Activated CD4-positive, alpha-beta T cell treated with anti-CD3 and anti-CD28 coated beads for 36 hours (primary cell): ENCODE data around the gene OTOP3. TPM values are rescaled to one million over a fixed set of nuclear protein-coding genes. Genes with fewer than 3 reads are reported as not detected.
A peak's percentile ranks its signal among the peaks of the same experiment; 100 is the strongest.

Source experiments
- ATAC-seq: fragments of 200-7000 bp; cut with Tn5 transposase; one replicate; pipeline ENCODE4 v1.10.0; 2021; ENCODE audit warnings: mild to moderate bottlenecking, moderate library complexity
- CTCF ChIA-PET: fragments of 350-600 bp; sonication (Branson Sonifier 250); formaldehyde crosslinking; loops from one replicate; lab custom pipeline; 2021; ENCODE audit warnings: antibody characterized with exemption; lab: Charles Lee
- POLR2A ChIA-PET: fragments of 350-600 bp; sonication (Branson Sonifier 250); formaldehyde crosslinking; loops from one replicate; lab custom pipeline; 2021; ENCODE audit warnings: antibody characterized with exemption, inconsistent platforms; lab: Charles Lee
- DNase-seq: peaks from one replicate; pipeline ENCODE4 v3.0.0-alpha.2; 2020
- H3K27ac Mint-ChIP-seq: one replicate; pipeline ENCODE4 v1.8.0; 2021; ENCODE audit warnings: mixed read lengths
- H3K27me3 Mint-ChIP-seq: one replicate; pipeline ENCODE4 v1.8.0; 2021; ENCODE audit warnings: mixed read lengths
- H3K36me3 Mint-ChIP-seq: one replicate; pipeline ENCODE4 v1.8.0; 2021; ENCODE audit warnings: low read depth, mixed read lengths
- H3K4me1 Mint-ChIP-seq: one replicate; pipeline ENCODE4 v1.8.0; 2021; ENCODE audit warnings: mixed read lengths
- H3K4me3 Mint-ChIP-seq: one replicate; pipeline ENCODE4 v1.8.0; 2021; ENCODE audit warnings: mild to moderate bottlenecking, moderate library complexity, mixed read lengths
- H3K9me3 Mint-ChIP-seq: one replicate; pipeline ENCODE4 v1.8.0; 2021; ENCODE audit warnings: low read depth, mixed read lengths
- intact Hi-C, 2 experiments: fragments of 100-400 bp; cut with DNase I in 1 of 2; cut with micrococcal nuclease in 1 of 2; formaldehyde crosslinking; loops; one replicate each; pipeline versions ENCODE4 v1.14.2 to v1.15.1; 2022 to 2024; cut with DNase I, micrococcal nuclease
- total RNA-seq, 2 experiments: library from RNA; stranded (reverse); gene quantifications; one replicate each; pipeline ENCODE4 v1.2.3, GENCODE V29; 2021

The OTOP3 gene
- total RNA-seq, 2 experiments from 2014 or later = not detected

GRCh38 chr17:74919440-74920305 lies 16.0 kb upstream of the OTOP3 start:
- Mint-ChIP-seq H3K36me3 (no peaks in the 10 kb centered on the region), H3K4me1 (peaks cover 7% of the 10 kb centered on the region), H3K27me3 (peaks cover 21% of the 10 kb centered on the region), H3K4me3 (no peak overlapping the region), H3K9me3 (no peaks in the 10 kb centered on the region), H3K27ac (no peak overlapping the region)
- ChIA-PET CTCF (interaction anchor here (0.6 to 2.5 kb wide), 6 partner anchors 11 to 1788 kb away, joined by 3 to 18 read pairs (median 5); partner anchors contain the start of gene MRPL58), POLR2A (no interaction called here)
- peak; percentile 38 for DNase-seq
- ATAC-seq = no peak
- intact Hi-C loops = no loop called here

DNA sequence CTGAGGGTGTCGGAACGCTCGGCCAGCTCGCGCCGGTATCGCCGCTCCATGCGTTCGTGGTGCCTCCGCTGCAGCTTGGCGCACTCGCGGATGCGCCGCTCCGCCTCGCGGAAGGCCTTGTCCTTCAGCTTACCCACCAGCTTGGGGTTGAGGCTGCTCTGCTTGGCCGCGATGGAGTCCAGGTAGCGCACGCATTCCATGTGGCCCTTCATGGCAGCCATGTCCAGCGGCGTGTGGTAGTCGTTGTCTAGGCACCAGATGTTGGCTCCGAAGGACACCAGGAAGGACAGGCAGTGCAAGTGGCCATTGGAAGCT lies 15.4 kb upstream of the OTOP3 start:
- peaks cover 7% of the 10 kb centered on the region for H3K4me1 Mint-ChIP-seq
- POLR2A ChIA-PET = no interaction called here
- H3K27ac Mint-ChIP-seq = no peak overlapping the region
- no peak for DNase-seq
- CTCF ChIA-PET = interaction anchor here (0.6 to 2.5 kb wide), 4 partner anchors 13 to 1788 kb away, joined by 3 to 18 read pairs (median 7); no protein-coding TSS in a partner anchor
- H3K36me3 Mint-ChIP-seq = no peaks in the 10 kb centered on the region
- ATAC-seq = no peak
- H3K4me3 Mint-ChIP-seq = no peak overlapping the region
- H3K9me3 Mint-ChIP-seq = no peaks in the 10 kb centered on the region
- H3K27me3 Mint-ChIP-seq = peaks cover 27% of the 10 kb centered on the region
- intact Hi-C loops = no loop called here

DNA sequence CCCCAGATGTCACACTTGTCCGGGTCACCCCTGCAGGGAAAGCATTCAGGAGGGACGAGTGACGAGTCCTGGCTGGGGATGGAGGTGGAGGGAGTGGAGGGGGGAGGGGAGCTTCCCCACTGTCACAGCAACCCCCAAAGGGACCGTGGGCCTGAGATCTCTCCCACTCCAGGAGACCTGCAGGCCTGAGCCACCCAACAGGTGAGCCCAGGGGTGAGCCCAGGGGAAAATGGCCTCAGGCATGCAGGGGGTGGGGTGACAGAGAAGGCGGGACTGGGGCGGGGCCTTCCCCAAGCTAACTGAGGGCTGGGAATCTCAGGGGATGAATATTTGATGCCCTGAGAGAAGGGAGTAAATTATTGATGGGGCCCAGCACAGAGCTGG lies 15.1 kb upstream of the OTOP3 start:
- POLR2A ChIA-PET = no interaction called here
- no peaks in the 10 kb centered on the region for H3K9me3 Mint-ChIP-seq
- H3K27ac Mint-ChIP-seq = no peak overlapping the region
- H3K36me3 Mint-ChIP-seq = no peaks in the 10 kb centered on the region
- DNase-seq (no peak), ATAC-seq (no peak)
- H3K4me3 Mint-ChIP-seq = no peak overlapping the region
- CTCF ChIA-PET = interaction anchor here (0.6 to 2.5 kb wide), 4 partner anchors 12 to 1789 kb away, joined by 3 to 18 read pairs (median 7); no protein-coding TSS in a partner anchor
- peaks cover 7% of the 10 kb centered on the region for H3K4me1 Mint-ChIP-seq
- H3K27me3 Mint-ChIP-seq = peaks cover 31% of the 10 kb centered on the region
- intact Hi-C loops = no loop called here

- ChIA-PET CTCF (interaction anchor here (1.1 to 2.2 kb wide), 2 partner anchors 12 to 36 kb away, joined by 3 to 11 read pairs; no protein-coding TSS in a partner anchor), POLR2A (no interaction called here)
- no peak for ATAC-seq
- Mint-ChIP-seq H3K27me3 (peaks cover 35% of the 10 kb centered on the region), H3K4me1 (peaks cover 7% of the 10 kb centered on the region), H3K36me3 (no peaks in the 10 kb centered on the region), H3K9me3 (no peaks in the 10 kb centered on the region), H3K27ac (no peak overlapping the region), H3K4me3 (no peak overlapping the region)
- no peak for DNase-seq
- intact Hi-C loops = no loop called here
Observed at GRCh38 chr17:74921026-74921681, 14.5 kb upstream of the OTOP3 start.

DNA sequence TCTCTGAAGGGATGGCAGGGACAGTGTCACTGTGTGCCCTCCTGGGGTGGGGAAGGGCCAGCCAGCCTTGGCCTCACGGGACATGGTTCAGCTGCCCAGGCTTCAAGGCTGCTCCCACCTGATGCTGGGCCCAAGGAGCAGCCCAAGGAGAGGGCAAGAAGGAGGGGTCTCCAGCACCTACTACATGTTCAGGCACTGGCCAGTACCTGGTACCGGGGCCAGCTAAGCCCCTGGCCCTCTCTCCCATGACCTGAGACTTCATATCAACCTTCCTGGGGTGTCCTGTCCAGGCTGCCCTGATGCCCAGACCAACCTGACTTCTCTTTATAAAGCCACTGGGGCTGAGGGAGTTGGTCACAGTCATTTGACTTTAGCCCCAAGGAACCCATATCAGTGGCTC lies 13.9 kb upstream of the OTOP3 start:
- H3K36me3 Mint-ChIP-seq = no peaks in the 10 kb centered on the region
- ChIA-PET CTCF (no interaction called here), POLR2A (no interaction called here)
- no peak overlapping the region for H3K27ac Mint-ChIP-seq
- no peaks in the 10 kb centered on the region for H3K9me3 Mint-ChIP-seq
- H3K27me3 Mint-ChIP-seq = peaks cover 34% of the 10 kb centered on the region
- no peak for ATAC-seq
- peaks cover 7% of the 10 kb centered on the region for H3K4me1 Mint-ChIP-seq
- no peak for DNase-seq
- H3K4me3 Mint-ChIP-seq = no peak overlapping the region
- intact Hi-C loops = no loop called here

GRCh38 chr17:74922172-74922571 lies 13.5 kb upstream of the OTOP3 start:
- Mint-ChIP-seq H3K9me3 (no peaks in the 10 kb centered on the region), H3K36me3 (no peaks in the 10 kb centered on the region), H3K4me3 (no peak overlapping the region), H3K27me3 (peaks cover 33% of the 10 kb centered on the region), H3K4me1 (peaks cover 7% of the 10 kb centered on the region), H3K27ac (no peak overlapping the region)
- POLR2A ChIA-PET = no interaction called here
- DNase-seq = no peak
- no peak for ATAC-seq
- intact Hi-C loops = no loop called here
- CTCF ChIA-PET = interaction anchor here (0.9 to 4.1 kb wide), 3 partner anchors 10 to 39 kb away, joined by 3 to 31 read pairs (median 13); no protein-coding TSS in a partner anchor

DNA sequence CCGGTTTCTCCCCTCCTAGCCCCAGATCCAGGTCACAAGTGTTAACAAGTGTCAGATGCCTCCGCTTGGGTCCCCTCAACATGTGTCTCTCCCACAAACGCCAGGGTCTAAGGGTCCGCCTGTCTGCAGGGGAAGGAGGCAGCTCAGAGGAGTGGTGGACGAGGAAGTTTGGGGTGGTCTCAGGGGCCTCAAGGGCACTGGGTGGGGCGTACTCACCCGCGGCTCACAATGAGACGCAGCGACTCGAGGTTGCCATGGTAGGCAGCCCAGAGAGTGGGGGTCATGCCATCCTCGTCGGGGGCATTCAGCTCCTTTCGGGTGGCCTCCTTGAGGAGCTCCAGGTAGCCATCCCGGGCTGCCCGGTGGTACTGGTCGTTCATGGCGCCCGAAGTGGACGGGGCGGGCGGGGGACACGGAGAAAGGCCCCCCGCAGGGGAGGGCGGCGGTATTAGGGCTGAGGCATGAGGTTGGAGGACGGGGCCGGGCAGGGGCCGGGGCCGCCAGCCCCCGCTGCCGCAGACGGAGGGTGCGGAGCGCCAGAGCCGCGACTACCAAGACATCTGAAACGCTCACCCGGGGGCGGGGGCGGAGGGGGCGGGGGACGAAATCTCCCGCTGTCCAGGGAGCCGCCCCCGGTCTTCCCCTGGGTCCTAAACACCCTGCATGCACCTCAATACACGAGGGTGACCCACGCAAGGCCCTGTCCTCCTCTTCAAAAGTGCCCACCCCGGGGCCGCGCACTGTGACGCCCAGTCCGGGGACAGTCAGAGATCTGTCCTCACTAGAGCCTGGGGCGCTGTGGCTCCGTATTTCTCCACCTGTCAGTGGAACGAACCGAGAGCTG lies 12.8 kb upstream of the OTOP3 start, which contains the start of gene USH1G:
TSS of gene USH1G (minus strand) at position 562 of the 844 bp plus-strand sequence. CDS start at position 380, 182 bp downstream.
- Mint-ChIP-seq H3K36me3 (no peaks in the 10 kb centered on the region), H3K4me1 (peaks cover 7% of the 10 kb centered on the region), H3K4me3 (no peak within 1 kb of the TSS), H3K9me3 (no peaks in the 10 kb centered on the region), H3K27ac (no peak within 1 kb of the TSS), H3K27me3 (peaks cover 37% of the 10 kb centered on the region)
- ChIA-PET CTCF (interaction anchor here (0.9 to 4.1 kb wide), 5 partner anchors 9 to 38 kb away, joined by 3 to 31 read pairs (median 6); no protein-coding TSS in a partner anchor), POLR2A (no interaction called here)
- intact Hi-C loops = loop anchor here (1.0 kb wide), 2 partner anchors 35 to 282 kb away; partner anchors contain the start of gene NUP85 (in 1 of the 2)
- no peak for DNase-seq
- peak; percentile 49 for ATAC-seq

- H3K4me3 Mint-ChIP-seq = no peak overlapping the region
- no peaks in the 10 kb centered on the region for H3K36me3 Mint-ChIP-seq
- H3K9me3 Mint-ChIP-seq = no peaks in the 10 kb centered on the region
- DNase-seq (peak; percentile 87), ATAC-seq (peak; percentile 75)
- H3K4me1 Mint-ChIP-seq = peaks cover 7% of the 10 kb centered on the region
- no peak overlapping the region for H3K27ac Mint-ChIP-seq
- H3K27me3 Mint-ChIP-seq = peaks cover 37% of the 10 kb centered on the region
- ChIA-PET CTCF (interaction anchor here (0.7 to 4.1 kb wide), 8 partner anchors 15 to 278 kb away, joined by 3 to 31 read pairs (median 4); no protein-coding TSS in a partner anchor), POLR2A (no interaction called here)
- intact Hi-C loops = loop anchor here (1.0 kb wide), 2 partner anchors 35 to 282 kb away; partner anchors contain the start of gene NUP85 (in 1 of the 2)
Observed at GRCh38 chr17:74923538-74924249, 12.0 kb upstream of the OTOP3 start.

DNA sequence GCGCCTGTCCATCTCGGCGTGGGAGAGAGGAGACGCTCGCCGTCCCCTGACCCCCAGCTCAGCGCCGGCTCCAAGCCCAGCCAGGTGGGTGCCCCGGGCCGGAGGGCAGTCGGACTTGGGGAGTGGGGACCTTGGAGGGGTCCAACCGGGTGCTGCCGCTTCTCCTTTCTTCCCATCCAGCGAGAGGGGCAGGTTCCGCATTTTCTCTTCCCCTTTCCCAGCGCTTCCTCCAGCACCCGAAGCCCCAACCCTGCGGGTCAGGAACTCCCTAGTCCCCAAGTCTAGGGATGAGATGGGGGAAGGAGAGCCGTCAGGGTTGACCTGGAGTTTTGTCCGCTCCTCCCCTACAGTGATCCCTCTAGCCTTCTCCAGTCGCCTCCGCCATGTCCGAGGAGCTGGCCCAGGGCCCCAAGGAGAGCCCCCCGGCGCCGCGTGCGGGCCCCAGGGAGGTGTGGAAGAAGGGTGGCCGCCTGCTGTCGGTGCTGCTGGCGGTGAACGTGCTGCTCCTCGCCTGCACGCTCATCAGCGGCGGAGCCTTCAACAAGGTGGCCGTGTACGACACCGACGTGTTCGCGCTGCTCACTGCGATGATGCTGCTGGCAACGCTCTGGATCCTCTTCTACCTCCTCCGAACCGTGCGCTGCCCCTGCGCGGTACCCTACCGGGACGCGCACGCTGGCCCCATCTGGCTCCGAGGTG lies 11.3 kb upstream of the OTOP3 start, which contains the start of gene OTOP2:
TSS of gene OTOP2 (plus strand) at position 24 of the 699 bp plus-strand sequence. CDS start at position 384, 360 bp downstream.
- Mint-ChIP-seq H3K9me3 (no peaks in the 10 kb centered on the region), H3K36me3 (no peaks in the 10 kb centered on the region), H3K27me3 (peaks cover 39% of the 10 kb centered on the region), H3K4me1 (peaks cover 7% of the 10 kb centered on the region), H3K4me3 (no peak within 1 kb of the TSS), H3K27ac (no peak within 1 kb of the TSS)
- CTCF ChIA-PET = interaction anchor here (0.7 to 4.1 kb wide), 8 partner anchors 14 to 277 kb away, joined by 3 to 31 read pairs (median 4); no protein-coding TSS in a partner anchor
- DNase-seq = peak; percentile 39
- intact Hi-C loops = no loop called here
- POLR2A ChIA-PET = no interaction called here
- ATAC-seq = peak; percentile 18

DNA sequence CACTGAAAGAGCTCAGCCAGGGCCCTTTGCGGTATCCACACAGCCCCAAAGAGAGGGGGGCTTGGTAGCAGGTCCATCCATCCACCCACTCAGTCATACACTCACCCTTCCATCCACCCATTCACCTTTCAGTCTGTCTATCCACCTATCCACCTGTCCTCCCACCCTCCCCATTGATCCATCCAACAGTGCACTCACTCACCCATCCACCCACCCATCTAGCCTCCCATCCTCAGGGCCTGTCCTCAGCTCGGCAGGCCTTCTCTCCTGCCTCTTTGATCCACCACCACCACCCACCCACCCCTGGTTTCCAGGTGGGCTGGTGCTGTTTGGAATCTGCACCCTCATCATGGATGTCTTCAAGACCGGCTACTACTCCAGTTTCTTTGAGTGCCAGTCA lies 10.5 kb upstream of the OTOP3 start:
- ATAC-seq (no peak), DNase-seq (no peak)
- H3K4me1 Mint-ChIP-seq = peaks cover 7% of the 10 kb centered on the region
- no peaks in the 10 kb centered on the region for H3K9me3 Mint-ChIP-seq
- H3K27ac Mint-ChIP-seq = no peak overlapping the region
- H3K36me3 Mint-ChIP-seq = no peaks in the 10 kb centered on the region
- ChIA-PET POLR2A (no interaction called here), CTCF (interaction anchor here (0.8 to 4.1 kb wide), 4 partner anchors 10 to 174 kb away, joined by 3 to 31 read pairs (median 6); no protein-coding TSS in a partner anchor)
- intact Hi-C loops = no loop called here
- peaks cover 42% of the 10 kb centered on the region for H3K27me3 Mint-ChIP-seq
- no peak overlapping the region for H3K4me3 Mint-ChIP-seq
